ENCODE results near the gene TCF4.

Gene TCF4

GRCh38 chr18:55430026-55430425, 158.0 kb downstream of the TCF4 start:
- no peak for DNase-seq

DNA sequence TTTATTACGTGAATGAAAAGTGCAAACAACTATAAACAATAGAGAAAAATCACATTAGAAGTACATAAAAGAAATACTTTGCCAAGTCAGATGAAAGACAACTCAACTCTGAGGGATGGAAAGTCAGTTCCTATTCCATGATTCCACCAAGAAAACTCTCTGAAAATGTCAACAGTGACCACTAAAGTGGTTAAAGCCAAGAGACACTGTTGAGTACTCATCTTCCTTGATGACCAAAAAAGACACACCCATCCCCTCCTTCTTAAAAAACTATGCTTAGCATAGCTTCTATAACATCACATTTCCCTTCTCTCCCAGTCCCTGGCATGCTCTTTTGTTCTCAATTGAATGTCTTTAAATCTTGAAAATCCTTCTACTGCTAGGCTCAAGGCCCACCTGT, 160.0 kb downstream of the TCF4 start:
- DNase-seq: no peak

DNA sequence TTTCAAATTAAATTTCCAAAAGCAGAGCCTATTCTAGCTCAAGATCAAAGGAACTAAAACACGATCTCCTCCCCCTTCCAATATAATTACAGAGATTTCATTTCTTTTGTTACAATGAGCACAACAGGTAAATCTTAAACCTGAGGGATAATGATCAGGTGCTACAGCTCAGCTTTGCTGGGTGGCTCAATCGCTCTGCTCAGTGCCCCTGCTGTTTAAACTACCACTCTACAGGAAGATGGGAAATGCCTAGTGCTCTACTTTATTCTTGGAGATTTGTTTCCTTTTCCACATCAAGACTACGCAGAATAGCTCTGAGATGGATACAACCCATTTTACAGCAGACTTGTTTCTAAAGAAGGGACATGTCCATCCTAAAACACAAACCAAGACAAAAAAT, 162.3 kb downstream of the TCF4 start:
- DNase-seq: no peak

GRCh38 chr18:55422456-55423180, 165.4 kb downstream of the TCF4 start:
- no peak for DNase-seq

DNA sequence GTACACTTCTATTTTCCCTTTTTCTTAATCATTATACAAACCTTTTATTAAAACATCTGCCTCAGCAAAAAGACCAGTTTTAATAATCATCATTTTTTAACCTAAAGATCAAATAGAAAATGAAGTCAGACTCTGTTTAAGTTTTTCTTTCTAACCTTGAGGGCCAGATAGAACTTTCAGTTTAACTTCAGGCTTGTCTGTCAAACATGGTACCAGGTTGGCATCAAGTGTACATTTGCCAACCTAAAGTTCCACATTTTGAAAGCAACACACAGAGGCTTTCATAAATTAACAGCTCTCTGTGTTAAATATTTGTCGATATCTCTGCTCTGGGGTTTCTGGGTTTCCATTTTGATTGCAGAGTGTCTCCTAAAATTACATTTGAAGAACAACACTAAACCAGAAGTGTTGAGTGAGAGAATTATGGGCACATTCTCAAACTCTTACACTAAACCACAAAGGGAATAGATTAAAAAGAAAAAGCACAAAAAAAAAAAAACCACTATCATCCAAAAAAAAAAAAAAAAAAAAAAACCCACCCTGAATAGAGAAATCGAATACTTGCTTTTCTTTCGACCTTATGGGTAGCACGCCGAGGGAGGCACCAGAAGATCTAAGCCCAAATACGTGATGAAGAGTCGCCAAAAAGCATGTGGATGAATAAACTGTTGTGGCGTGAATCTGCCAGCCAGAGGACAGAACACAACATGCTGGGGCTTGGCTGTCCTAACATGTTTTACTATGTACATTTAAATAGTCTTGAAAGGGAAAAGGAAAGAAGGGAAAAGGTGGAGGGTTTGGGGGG, 166.2 kb downstream of the TCF4 start:
- no peak for DNase-seq

GRCh38 chr18:55421308-55421614, 166.7 kb downstream of the TCF4 start:
- DNase-seq: no peak

DNA sequence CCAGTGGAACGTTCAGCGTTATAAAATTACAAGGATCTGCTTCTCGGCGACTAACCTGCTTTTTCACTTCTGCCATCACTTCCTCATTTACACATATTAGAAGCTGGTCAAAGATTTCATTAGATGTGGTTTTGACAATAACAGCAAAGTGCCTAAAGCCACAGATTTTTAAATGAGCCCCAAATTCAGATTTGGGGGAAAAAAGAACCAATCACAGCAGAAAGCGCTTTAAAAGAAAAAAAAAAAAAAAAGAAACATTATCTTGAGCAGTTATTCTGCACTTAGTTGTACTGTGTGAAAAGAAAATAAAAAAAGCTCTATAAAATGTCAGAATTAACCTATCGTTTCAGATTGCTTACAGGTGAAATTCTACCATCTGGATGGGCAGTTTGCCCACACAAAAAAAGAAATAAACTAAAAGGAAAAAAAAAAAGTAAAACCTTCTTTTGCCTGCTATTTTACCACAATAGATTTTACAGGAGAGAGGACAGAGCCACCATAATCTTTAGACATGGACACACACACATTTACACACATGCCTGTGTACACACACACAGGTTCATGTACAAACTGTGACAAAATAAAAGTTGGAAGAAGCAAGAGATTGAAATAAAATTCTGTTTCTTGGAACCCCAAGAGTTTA, 167.2 kb downstream of the TCF4 start:
- DNase-seq: no peak

DNA sequence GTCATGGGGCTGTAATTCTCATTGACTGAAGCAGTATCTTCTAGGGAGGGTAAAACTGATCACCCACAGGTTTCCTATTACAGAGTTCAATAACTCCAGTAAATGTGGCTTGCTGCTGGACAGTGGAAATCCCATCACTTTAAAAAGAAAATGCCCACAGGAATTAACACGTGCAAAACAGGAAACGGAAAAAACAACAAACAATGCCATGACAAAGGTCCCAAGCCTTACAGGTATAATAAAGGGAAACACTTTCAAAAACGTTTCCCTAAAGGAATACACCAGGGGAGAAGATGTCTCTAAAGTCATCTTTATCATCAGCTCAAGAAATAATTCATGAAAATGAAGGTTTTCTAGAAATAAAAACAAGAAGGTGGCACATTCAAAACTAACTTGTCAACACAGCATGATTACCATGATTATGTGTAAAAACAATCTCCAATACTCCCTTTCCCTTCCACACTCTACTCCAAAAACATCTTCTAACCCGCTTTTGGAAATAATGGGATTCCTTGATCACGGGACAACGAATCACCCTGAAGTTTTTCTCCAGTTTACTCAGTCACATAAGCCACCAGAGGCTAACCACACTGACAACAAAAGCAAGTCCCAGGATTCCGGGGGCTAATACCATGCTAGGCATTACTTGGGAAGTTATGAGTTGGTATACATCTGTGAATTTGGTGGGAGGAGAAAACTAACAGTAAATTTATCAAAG, 167.9 kb downstream of the TCF4 start:
- DNase-seq: no peak

- no peak for DNase-seq
These were observed 168.7 kb downstream of the TCF4 start for GRCh38 chr18:55419132-55419946.

GRCh38 chr18:55418439-55418838, 169.6 kb downstream of the TCF4 start:
- no peak for DNase-seq

GRCh38 chr18:55416791-55417190, 171.2 kb downstream of the TCF4 start:
- no peak for DNase-seq

- DNase-seq: peak; percentile 53
These were observed 172.6 kb downstream of the TCF4 start for GRCh38 chr18:55415258-55415871.

- no peak for DNase-seq
These were observed 173.5 kb downstream of the TCF4 start for GRCh38 chr18:55414475-55414874.

DNA sequence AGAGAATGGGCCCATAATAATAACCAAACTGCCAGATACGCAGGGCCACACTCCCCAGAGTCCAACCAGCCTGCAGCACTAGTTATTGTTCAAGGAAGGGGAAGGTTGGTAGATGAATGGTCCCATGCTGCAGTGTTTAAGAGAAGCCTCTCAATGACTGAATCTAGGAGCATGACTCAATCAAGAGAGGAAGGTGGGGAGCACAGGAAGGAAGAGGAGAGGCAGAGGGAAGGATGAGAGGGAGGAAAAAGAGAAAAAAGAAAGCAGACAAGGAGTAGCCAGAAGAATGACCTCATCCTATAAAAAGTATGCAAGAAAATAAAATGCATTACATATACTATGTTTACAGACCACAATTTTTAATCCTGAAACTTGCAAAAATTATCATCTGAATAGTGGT, 174.5 kb downstream of the TCF4 start:
- no peak for DNase-seq

- no peak for DNase-seq
These were observed 180.0 kb downstream of the TCF4 start for GRCh38 chr18:55407774-55408535.

DNA sequence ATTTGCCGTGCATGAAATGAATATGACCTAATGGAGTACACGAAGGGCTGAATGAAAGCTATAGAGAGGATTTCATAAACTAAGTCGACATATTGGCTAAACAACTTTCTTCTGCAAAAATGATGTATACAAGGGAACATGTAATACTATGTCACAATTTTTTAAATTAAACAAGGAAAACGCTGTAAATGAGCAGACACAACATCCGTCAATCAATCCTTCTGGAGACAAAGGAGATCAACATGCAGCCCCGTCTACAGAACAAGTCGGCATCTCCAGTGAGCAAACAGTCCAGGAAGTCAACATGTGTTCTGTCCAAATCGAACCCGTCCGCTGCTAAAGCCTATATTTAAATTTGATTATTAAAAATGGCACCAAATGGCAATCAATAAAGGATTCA, 180.8 kb downstream of the TCF4 start:
- DNase-seq: no peak

- DNase-seq: no peak
These were observed 181.5 kb downstream of the TCF4 start for GRCh38 chr18:55406451-55406991.

- no peak for DNase-seq
These were observed 182.0 kb downstream of the TCF4 start for GRCh38 chr18:55405893-55406406.

- no peak for DNase-seq
These were observed 182.5 kb downstream of the TCF4 start for GRCh38 chr18:55405475-55405874.

DNA sequence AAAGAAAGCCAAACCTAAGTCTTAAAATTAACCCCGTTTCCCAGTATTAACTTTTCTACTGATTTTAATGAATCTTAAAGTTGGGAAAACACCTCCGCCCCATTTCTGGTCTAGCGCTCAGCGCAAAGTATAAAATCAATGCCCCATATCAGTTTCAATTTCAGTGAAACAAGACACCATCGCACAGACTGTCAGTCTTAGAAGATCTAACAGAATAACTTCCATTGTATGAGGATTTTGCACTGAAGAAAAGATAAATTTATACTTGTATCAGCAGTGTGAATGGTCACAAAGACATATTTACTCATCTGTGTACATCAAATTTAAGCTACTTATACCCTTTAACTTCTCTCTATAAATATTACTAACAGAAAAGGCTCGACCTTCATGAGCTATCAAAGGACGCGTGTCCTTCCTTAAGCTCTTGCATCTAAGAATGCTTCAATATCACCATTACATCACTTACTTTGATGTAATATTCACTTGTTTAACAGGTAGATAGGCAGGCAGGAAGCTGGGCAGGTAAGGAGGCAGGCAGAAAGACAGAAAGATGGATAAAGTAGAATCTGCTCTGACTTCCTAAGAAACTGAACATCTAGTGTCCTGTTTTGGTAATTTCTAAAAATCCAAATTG, 183.0 kb downstream of the TCF4 start:
- DNase-seq: no peak
